ENCODE results near the gene DBET. TPM values are rescaled to one million over a fixed set of nuclear protein-coding genes. Genes with fewer than 3 reads are reported as not detected.
"Not testable (repeated sequence)": the region's sequence is repeated elsewhere in the genome, so short reads cannot be mapped to it uniquely, and the experiment has no call there.

Gene DBET
- total RNA-seq, 2 experiments from 2014 or later, result not detected

DNA sequence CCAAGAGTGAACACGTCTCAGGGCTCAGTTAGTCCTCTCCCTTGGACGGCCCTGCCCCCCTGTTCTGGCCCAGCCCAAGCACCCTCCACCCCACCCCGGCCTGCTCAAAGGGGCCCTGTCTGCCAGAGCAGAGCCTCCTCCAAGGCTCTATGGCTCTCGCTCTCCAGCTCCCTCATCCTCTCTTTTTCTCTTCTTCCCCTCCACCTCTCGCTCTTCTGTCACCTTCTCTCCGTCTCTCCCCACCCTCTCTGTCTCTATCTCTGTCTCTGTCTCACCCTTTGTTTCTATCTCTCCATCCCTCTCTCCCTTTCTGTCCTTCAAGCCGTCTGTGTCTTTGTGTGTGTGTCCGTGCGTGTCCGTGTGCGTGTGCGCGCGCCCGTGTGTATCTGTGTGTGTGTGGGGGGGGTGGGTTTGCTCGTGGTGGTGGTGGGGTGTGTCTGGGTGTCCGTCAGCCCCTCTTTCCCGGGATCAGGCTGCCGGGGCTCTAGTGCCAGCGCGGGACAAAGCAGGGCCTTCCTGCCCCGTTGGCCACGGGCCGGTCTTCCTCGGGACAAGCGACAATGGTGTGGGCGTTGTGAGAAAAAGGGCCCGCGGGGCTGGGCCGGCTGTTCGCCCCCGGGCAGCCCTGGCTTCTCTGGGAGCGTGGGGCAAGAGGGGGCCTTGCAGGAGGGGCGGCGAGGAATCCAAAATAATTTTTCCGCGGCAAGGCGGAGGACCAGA lies 45.9 kb upstream of the DBET start:
- intact Hi-C loops (cut with micrococcal nuclease), result no loop called here
- Mint-ChIP-seq H3K27me3 (peaks cover 61% of the 10 kb centered on the region), H3K36me3 (ENCODE audit: low read depth) (peaks cover 6% of the 10 kb centered on the region), H3K4me3 (no peak overlapping the region), H3K9me3 (no peaks in the 10 kb centered on the region), H3K27ac (no peak overlapping the region), H3K4me1 (ENCODE audit: low read depth) (peaks cover 33% of the 10 kb centered on the region)
- ATAC-seq (no peak), DNase-seq (no peak)
- POLR2A ChIA-PET, result no interaction called here
- CTCF ChIA-PET, result no interaction called here
- TF ChIP-seq, protein P1, sequence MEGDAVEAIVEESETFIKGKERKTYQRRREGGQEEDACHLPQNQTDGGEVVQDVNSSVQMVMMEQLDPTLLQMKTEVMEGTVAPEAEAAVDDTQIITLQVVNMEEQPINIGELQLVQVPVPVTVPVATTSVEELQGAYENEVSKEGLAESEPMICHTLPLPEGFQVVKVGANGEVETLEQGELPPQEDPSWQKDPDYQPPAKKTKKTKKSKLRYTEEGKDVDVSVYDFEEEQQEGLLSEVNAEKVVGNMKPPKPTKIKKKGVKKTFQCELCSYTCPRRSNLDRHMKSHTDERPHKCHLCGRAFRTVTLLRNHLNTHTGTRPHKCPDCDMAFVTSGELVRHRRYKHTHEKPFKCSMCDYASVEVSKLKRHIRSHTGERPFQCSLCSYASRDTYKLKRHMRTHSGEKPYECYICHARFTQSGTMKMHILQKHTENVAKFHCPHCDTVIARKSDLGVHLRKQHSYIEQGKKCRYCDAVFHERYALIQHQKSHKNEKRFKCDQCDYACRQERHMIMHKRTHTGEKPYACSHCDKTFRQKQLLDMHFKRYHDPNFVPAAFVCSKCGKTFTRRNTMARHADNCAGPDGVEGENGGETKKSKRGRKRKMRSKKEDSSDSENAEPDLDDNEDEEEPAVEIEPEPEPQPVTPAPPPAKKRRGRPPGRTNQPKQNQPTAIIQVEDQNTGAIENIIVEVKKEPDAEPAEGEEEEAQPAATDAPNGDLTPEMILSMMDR (IDR thresholded peaks at IDR 0.05), result no peak

DNA sequence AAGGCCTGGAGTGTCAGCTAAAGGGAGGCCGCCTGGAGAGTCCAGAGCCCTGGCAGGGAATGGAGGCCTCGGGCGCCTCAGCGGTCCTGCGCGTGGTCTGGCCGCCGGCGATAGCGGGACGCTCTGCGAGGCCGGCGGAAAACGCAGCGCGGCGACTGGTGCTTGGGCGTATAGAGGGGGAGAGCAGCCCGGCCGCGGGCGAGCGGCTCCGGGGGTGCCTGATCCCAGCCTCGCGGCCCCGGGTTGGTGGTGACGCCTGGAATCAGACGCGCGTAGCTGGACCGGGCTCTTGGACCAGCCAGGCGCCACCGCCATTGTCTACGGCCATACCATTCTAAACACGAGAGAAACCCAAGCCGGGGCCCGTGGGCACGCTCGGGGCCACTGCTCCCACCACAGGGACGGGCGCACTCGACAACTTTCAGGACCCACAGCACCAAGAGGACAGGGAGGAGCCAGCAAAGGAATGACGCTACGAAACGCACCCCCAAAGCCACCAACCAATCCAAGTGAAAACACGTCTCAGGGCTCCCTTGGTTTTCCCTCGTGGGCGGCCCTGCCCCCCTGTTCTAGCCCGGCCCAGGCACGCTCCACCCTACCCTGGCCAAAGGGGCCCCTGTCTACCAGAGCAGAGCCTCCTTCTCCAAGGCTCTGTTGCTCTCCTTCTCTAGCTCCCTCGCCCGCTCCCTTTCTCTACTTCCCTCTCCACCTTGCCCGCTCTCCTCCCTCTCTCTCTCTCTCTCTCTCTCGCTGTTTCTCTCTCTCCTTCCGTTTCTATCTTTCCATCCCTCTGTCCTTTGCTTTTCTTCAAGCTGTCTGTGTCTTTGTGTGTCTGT lies 45.1 kb upstream of the DBET start:
- TF ChIP-seq, protein P1 (IDR thresholded peaks at IDR 0.05), result no peak
- POLR2A ChIA-PET, result no interaction called here
- Mint-ChIP-seq H3K36me3 (ENCODE audit: low read depth) (peaks cover 6% of the 10 kb centered on the region), H3K27ac (no peak overlapping the region), H3K4me1 (ENCODE audit: low read depth) (peaks cover 33% of the 10 kb centered on the region), H3K27me3 (peaks cover 56% of the 10 kb centered on the region), H3K9me3 (no peaks in the 10 kb centered on the region), H3K4me3 (peak overlapping the region; percentile 11)
- DNase-seq (no peak), ATAC-seq (no peak)
- CTCF ChIA-PET, result no interaction called here
- intact Hi-C loops (cut with micrococcal nuclease), result no loop called here

- CTCF ChIA-PET; DNase-seq; intact Hi-C loops (cut with micrococcal nuclease); POLR2A ChIA-PET; H3K36me3 Mint-ChIP-seq (ENCODE audit: low read depth); ATAC-seq; H3K9me3 Mint-ChIP-seq; H3K27ac Mint-ChIP-seq: not testable (repeated sequence)
- Mint-ChIP-seq H3K27me3 (peaks cover 53% of the 10 kb centered on the region), H3K4me3 (peak overlapping the region; percentile 11), H3K4me1 (ENCODE audit: low read depth) (peaks cover 33% of the 10 kb centered on the region)
Measured at GRCh38 chr4:190019859-190020463, 44.3 kb upstream of the DBET start.

GRCh38 chr4:190020790-190021717 lies 43.2 kb upstream of the DBET start:
- CTCF ChIA-PET, result no interaction called here
- peak overlapping the region; percentile 33 for H3K27ac Mint-ChIP-seq
- intact Hi-C loops (cut with micrococcal nuclease), result no loop called here

GRCh38 chr4:190021973-190022372 lies 42.3 kb upstream of the DBET start:
- H3K27ac Mint-ChIP-seq; CTCF ChIA-PET; DNase-seq; H3K9me3 Mint-ChIP-seq; intact Hi-C loops (cut with micrococcal nuclease); ATAC-seq; POLR2A ChIA-PET; H3K4me3 Mint-ChIP-seq; H3K36me3 Mint-ChIP-seq (ENCODE audit: low read depth): not testable (repeated sequence)
- Mint-ChIP-seq H3K4me1 (ENCODE audit: low read depth) (peaks cover 25% of the 10 kb centered on the region), H3K27me3 (peaks cover 38% of the 10 kb centered on the region)

More at GRCh38 chr4:190020790-190021717, 43.2 kb upstream of the DBET start:
- Mint-ChIP-seq H3K27me3 (peaks cover 46% of the 10 kb centered on the region), H3K9me3 (no peaks in the 10 kb centered on the region), H3K4me1 (ENCODE audit: low read depth) (peaks cover 31% of the 10 kb centered on the region), H3K4me3 (peak overlapping the region; percentile 59), H3K36me3 (ENCODE audit: low read depth) (peaks cover 6% of the 10 kb centered on the region)
- TF ChIP-seq, protein P1 (IDR thresholded peaks at IDR 0.05), result no peak
- DNase-seq (peak; percentile 40), ATAC-seq (peak; percentile 26)
- POLR2A ChIA-PET, result no interaction called here

- peak; percentile 33 for DNase-seq
- Mint-ChIP-seq H3K4me1 (ENCODE audit: low read depth) (peaks cover 23% of the 10 kb centered on the region), H3K4me3 (peak overlapping the region; percentile 52), H3K27me3 (peaks cover 34% of the 10 kb centered on the region)
- H3K9me3 Mint-ChIP-seq; H3K36me3 Mint-ChIP-seq (ENCODE audit: low read depth); H3K27ac Mint-ChIP-seq; intact Hi-C loops (cut with micrococcal nuclease); POLR2A ChIA-PET; CTCF ChIA-PET: not testable (repeated sequence)
- peak; percentile 49 for ATAC-seq
Measured at GRCh38 chr4:190022614-190023281, 41.6 kb upstream of the DBET start.

DNA sequence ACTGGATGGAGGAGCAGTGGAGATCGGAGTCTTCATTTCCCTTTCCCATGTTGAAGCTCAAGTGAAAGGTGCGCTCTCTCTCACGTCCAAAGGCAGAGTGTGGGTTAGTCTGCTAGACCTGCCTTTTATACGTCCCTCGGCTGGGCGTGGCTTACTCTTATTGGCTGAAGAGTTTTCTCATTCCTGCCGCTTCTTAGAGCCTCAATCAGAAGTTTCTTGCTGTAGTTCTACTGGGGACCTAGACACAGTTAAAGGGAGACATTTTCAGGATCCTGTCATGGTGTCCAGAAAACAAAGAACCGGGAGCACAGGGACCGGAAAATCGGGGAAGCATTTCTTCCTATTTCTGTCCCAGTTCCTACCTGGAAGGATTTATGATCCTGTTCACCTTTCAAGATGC lies 37.1 kb upstream of the DBET start, which contains the start of gene FRG2:
TSS of gene FRG2 (minus strand) at position 101 of the 400 bp plus-strand sequence. CDS start at position 49, 52 bp downstream.
- CTCF ChIA-PET; H3K4me1 Mint-ChIP-seq (ENCODE audit: low read depth); intact Hi-C loops (cut with micrococcal nuclease); H3K36me3 Mint-ChIP-seq (ENCODE audit: low read depth); POLR2A ChIA-PET; ATAC-seq; H3K9me3 Mint-ChIP-seq; H3K27ac Mint-ChIP-seq; DNase-seq; H3K4me3 Mint-ChIP-seq; H3K27me3 Mint-ChIP-seq: not testable (repeated sequence)

GRCh38 chr4:190031264-190031663 lies 33.0 kb upstream of the DBET start:
- H3K9me3 Mint-ChIP-seq; H3K27ac Mint-ChIP-seq; H3K4me1 Mint-ChIP-seq (ENCODE audit: low read depth); H3K36me3 Mint-ChIP-seq (ENCODE audit: low read depth); CTCF ChIA-PET; DNase-seq; H3K27me3 Mint-ChIP-seq; intact Hi-C loops (cut with micrococcal nuclease); POLR2A ChIA-PET; H3K4me3 Mint-ChIP-seq: not testable (repeated sequence)
- ATAC-seq, result peak; percentile 39
